HEK293 (cell line): ENCODE results near the gene JPH3.

Experiments
- CTCF ChIA-PET: fragments of 350-600 bp; formaldehyde crosslinking; extraction: SDS; loops from one replicate; lab custom pipeline; 2021; ENCODE audit warnings: antibody characterized with exemption; lab: Yijun Ruan, JAX
- POLR2A ChIA-PET: fragments of 300-600 bp; formaldehyde crosslinking; extraction: SDS; loops from one replicate; lab custom pipeline; 2020; ENCODE audit warnings: antibody characterized with exemption, inconsistent platforms; lab: Yijun Ruan, JAX
- H3K27ac ChIP-seq: fragments of 200-500 bp; sonication (Bioruptor generic); 2 replicates; pipeline ENCODE4 v1.5.1; 2014; ENCODE audit warnings: low read depth, low read length, control low read depth, inconsistent platforms; ENCODE audit errors: extremely low read depth
- H3K36me3 ChIP-seq, 2 experiments: fragments of 200-500 bp in 1 of 2; sonication (Bioruptor generic) in 1 of 2; 1 replicate in 1 of 2; 2 replicates in 1 of 2; pipeline ENCODE4 v1.5.1; 2014 to 2017; ENCODE audit warnings: inconsistent platforms in 2 of 2, low read length in 2 of 2; ENCODE audit not compliant: control insufficient read depth in 2 of 2, insufficient read depth in 1 of 2
- H3K4me1 ChIP-seq: fragments of 200-500 bp; sonication (Bioruptor generic); 2 replicates; pipeline ENCODE4 v1.5.1; 2014; ENCODE audit warnings: mild to moderate bottlenecking, low read length, inconsistent platforms; ENCODE audit not compliant: control insufficient read depth, insufficient read depth
- H3K4me3 ChIP-seq: 2 replicates; pipeline ENCODE4 v1.5.1; 2011; ENCODE audit warnings: low read depth, mild to moderate bottlenecking, control low read depth, low read length, moderate library complexity
- H3K9me3 ChIP-seq: fragments of 200-500 bp; sonication (Bioruptor generic); 2 replicates; pipeline ENCODE4 v1.5.1; 2014; ENCODE audit warnings: low read depth, low read length, inconsistent platforms; ENCODE audit not compliant: control insufficient read depth, insufficient read depth
- BCL6B ChIP-seq: fragments of 450-650 bp; formaldehyde crosslinking; IDR thresholded peaks from 2 replicates; pipeline ENCODE4 v1.5.1; 2017; ENCODE audit warnings: missing biosample characterization, missing genetic modification characterization
- FEZF1 ChIP-seq: fragments of 450-650 bp; formaldehyde crosslinking; IDR thresholded peaks from 2 replicates; pipeline ENCODE4 v1.5.1; 2016; ENCODE audit warnings: missing biosample characterization, missing genetic modification characterization
- GLIS2 ChIP-seq: fragments of 450-650 bp; formaldehyde crosslinking; IDR thresholded peaks from 2 replicates; pipeline ENCODE4 v1.5.1; 2016; ENCODE audit warnings: missing biosample characterization, missing genetic modification characterization
- KLF7 ChIP-seq: fragments of 450-650 bp; formaldehyde crosslinking; IDR thresholded peaks from 2 replicates; pipeline ENCODE4 v1.5.1; 2016; ENCODE audit warnings: missing biosample characterization, missing genetic modification characterization, borderline replicate concordance
- OVOL3 ChIP-seq: fragments of 450-650 bp; formaldehyde crosslinking; IDR thresholded peaks from 2 replicates; pipeline ENCODE4 v1.5.1; 2016; ENCODE audit warnings: missing biosample characterization, missing genetic modification characterization
- SETDB1 ChIP-seq: IDR thresholded peaks from one replicate; pipeline ENCODE4 v1.6.1; 2017; ENCODE audit warnings: mild to moderate bottlenecking, low read length, moderate library complexity, mixed read lengths; ENCODE audit not compliant: insufficient read length
- TCF7L2 ChIP-seq: IDR thresholded peaks from 2 replicates; pipeline ENCODE4 v1.6.1; 2011; ENCODE audit warnings: low read depth, mild to moderate bottlenecking, inconsistent platforms, low read length, moderate library complexity, borderline replicate concordance
- ZBTB11 ChIP-seq: fragments of 450-650 bp; formaldehyde crosslinking; conservative IDR thresholded peaks from 2 replicates; pipeline ENCODE4 v1.5.1; 2016; ENCODE audit warnings: low read depth, missing biosample characterization, missing genetic modification characterization
- ZBTB26 ChIP-seq: fragments of 450-650 bp; formaldehyde crosslinking; optimal IDR thresholded peaks from 2 replicates; pipeline ENCODE3; 2016; ENCODE audit warnings: missing biosample characterization, mild to moderate bottlenecking, missing genetic modification characterization
- ZFHX2 ChIP-seq: fragments of 450-650 bp; formaldehyde crosslinking; conservative IDR thresholded peaks from 2 replicates; pipeline ENCODE4 v1.5.1; 2016; ENCODE audit warnings: missing biosample characterization, missing genetic modification characterization
- ZNF169 ChIP-seq: fragments of 450-650 bp; formaldehyde crosslinking; IDR thresholded peaks from 2 replicates; pipeline ENCODE4 v1.5.1; 2016; ENCODE audit warnings: missing biosample characterization, missing genetic modification characterization
- ZNF23 ChIP-seq: fragments of 450-650 bp; formaldehyde crosslinking; IDR thresholded peaks from 2 replicates; pipeline ENCODE4 v1.5.1; 2016; ENCODE audit warnings: missing biosample characterization, missing genetic modification characterization, borderline replicate concordance
- ZNF24 ChIP-seq: fragments of 450-650 bp; formaldehyde crosslinking; IDR thresholded peaks from 2 replicates; pipeline ENCODE4 v1.5.1; 2016; ENCODE audit warnings: missing biosample characterization, missing genetic modification characterization
- ZNF274 ChIP-seq, 2 experiments: fragments of 200-500 bp in 1 of 2; fragments of 450-650 bp in 1 of 2; sonication (Bioruptor generic) in 1 of 2; formaldehyde crosslinking in 1 of 2; IDR thresholded peaks; 2 replicates each; pipeline versions ENCODE4 v1.5.1 to v1.6.1; 2014 to 2016; ENCODE audit warnings: borderline replicate concordance in 1 of 2, inconsistent platforms in 1 of 2, low read length in 1 of 2, missing biosample characterization in 1 of 2, missing genetic modification characterization in 1 of 2
- ZNF366 ChIP-seq: fragments of 450-650 bp; formaldehyde crosslinking; conservative IDR thresholded peaks from 2 replicates; pipeline ENCODE4 v1.5.1; 2016; ENCODE audit warnings: missing biosample characterization, missing genetic modification characterization
- ZNF426 ChIP-seq: fragments of 450-650 bp; formaldehyde crosslinking; IDR thresholded peaks from 2 replicates; pipeline ENCODE4 v1.5.1; 2017; ENCODE audit warnings: missing biosample characterization, missing genetic modification characterization, mild to moderate bottlenecking, inconsistent platforms, moderate library complexity
- ZNF610 ChIP-seq: fragments of 450-650 bp; formaldehyde crosslinking; IDR thresholded peaks from 2 replicates; pipeline ENCODE4 v1.5.1; 2016; ENCODE audit warnings: missing biosample characterization, missing genetic modification characterization, borderline replicate concordance
- ZSCAN18 ChIP-seq: fragments of 450-650 bp; formaldehyde crosslinking; IDR thresholded peaks from 2 replicates; pipeline ENCODE4 v1.5.1; 2016; ENCODE audit warnings: missing biosample characterization, missing genetic modification characterization
- ZSCAN23 ChIP-seq: fragments of 450-650 bp; formaldehyde crosslinking; IDR thresholded peaks from 2 replicates; pipeline ENCODE4 v1.5.1; 2016; ENCODE audit warnings: missing biosample characterization, missing genetic modification characterization

Gene JPH3

DNA sequence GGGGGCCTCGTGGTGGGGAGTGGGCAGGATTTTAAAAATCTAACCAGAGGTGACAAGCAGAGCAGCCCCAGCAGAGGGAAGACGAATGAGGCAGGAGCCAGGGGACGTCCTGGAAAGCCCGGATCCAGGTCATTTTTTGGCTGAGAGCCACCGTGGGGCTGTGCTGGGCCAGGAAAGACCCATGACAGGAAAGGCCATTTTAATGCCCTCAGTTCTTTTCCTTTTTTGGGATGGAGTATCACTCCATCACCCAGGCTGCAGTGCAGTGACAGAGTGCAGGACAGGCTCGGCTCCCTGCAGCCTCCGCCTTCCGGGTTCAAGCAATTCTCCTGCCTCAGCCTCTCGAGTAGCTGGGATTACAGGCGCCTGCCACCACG is 30.5 kb upstream of the JPH3 start (continued):
- no peak for TF ChIP-seq TCF7L2
- no peak for TF ChIP-seq ZNF426
- TF ChIP-seq FEZF1 = no peak

- ChIA-PET CTCF (interaction anchor here (0.9 to 3.6 kb wide), 3 partner anchors 24 to 156 kb away, joined by 3 to 31 read pairs (median 13); no protein-coding TSS in a partner anchor), POLR2A (no interaction called here)
- Histone ChIP-seq H3K4me1 (no peaks in the 10 kb centered on the region), H3K4me3 (no peak overlapping the region), H3K27ac (no peak overlapping the region), H3K9me3 (no peaks in the 10 kb centered on the region), H3K36me3 (no peaks in the 10 kb centered on the region)
- TF ChIP-seq ZSCAN18 (tag by site-specific recombination) (no peak), ZNF23 (no peak), ZFHX2 (tag by site-specific recombination) (no peak), ZSCAN23 (no peak), ZNF366 (tag by site-specific recombination) (no peak), GLIS2 (no peak), OVOL3 (tag by site-specific recombination) (no peak), KLF7 (tag by site-specific recombination) (no peak), ZNF24 (no peak), ZNF169 (tag by site-specific recombination) (no peak), ZBTB11 (tag by site-specific recombination) (no peak), ZBTB26 (tag by site-specific recombination) (no peak), ZNF274 (IDR thresholded peaks at IDR 0.05; ENCODE audit: low read length) (no peak), ZNF274 (tag by site-specific recombination; IDR thresholded peaks at IDR 0.05; ENCODE audit: borderline replicate concordance) (no peak), BCL6B (tag by site-specific recombination) (no peak), SETDB1 (no peak), ZNF610 (tag by site-specific recombination) (no peak)
Measured at GRCh38 chr16:87572959-87573358, 29.3 kb upstream of the JPH3 start.
